ENCODE results near the gene TNP1. TPM values are rescaled to one million over a fixed set of nuclear protein-coding genes. Genes with fewer than 3 reads are reported as not detected.

Gene TNP1
- total and polyA plus RNA-seq, 2 experiments from 2014 or later = not detected

DNA sequence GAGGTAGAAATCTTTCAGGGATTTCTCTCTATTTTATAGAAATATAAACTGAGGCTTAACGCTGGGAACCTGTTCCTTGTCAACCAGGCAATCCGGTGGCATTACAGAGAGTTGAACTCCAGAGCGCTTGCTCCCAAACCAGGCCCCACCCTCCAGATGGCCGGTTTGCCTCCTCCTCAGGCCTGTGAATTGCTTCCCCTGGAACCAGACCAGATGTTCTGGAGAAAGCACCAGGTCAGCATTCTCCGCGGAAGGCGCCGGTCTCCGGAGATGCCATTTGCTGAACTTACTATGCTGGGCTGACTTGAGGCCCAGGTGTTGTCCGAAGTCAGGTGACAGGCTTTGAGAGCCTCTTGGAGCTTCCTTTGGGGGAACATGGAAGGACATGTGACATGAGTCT lies 17.2 kb downstream of the TNP1 start:
- no peaks in the 10 kb centered on the region for H3K9me3 ChIP-seq (ENCODE audit: low read depth)
- no peaks in the 10 kb centered on the region for H3K27me3 ChIP-seq
- no peak for DNase-seq (ENCODE audit: low spot score)
- no peaks in the 10 kb centered on the region for H3K9me2 ChIP-seq (replicated peaks; ENCODE audit: insufficient read depth)
- H2AFZ ChIP-seq = no peak overlapping the region
- no peaks in the 10 kb centered on the region for H3K36me3 ChIP-seq (replicated peaks; ENCODE audit: insufficient read depth, low read depth)
- no peaks in the 10 kb centered on the region for H4K20me1 ChIP-seq (ENCODE audit: insufficient read depth, poor library complexity, severe bottlenecking)
- H3K4me1 ChIP-seq (ENCODE audit: insufficient read depth) = no peaks in the 10 kb centered on the region
- TF ChIP-seq CTCF (IDR thresholded peaks at IDR 0.05; ENCODE audit: poor library complexity) (no peak), EZH2phosphoT487 (IDR thresholded peaks at IDR 0.05; ENCODE audit: low read depth, severe bottlenecking, unreplicated experiment) (no peak), EZH2 (IDR thresholded peaks at IDR 0.05; ENCODE audit: borderline replicate concordance) (no peak)
- 61% methylated on average over 10 of the region's 10 CpGs for WGBS (ENCODE audit: low lambda C conversion rate, missing lambda C conversion rate)
- no peak overlapping the region for H3K4me2 ChIP-seq
- no peak overlapping the region for H3K4me3 ChIP-seq
- H3K79me2 ChIP-seq = no peaks in the 10 kb centered on the region
- H3K27ac ChIP-seq = no peak overlapping the region

- no peaks in the 10 kb centered on the region for H3K4me1 ChIP-seq (ENCODE audit: insufficient read depth)
Observed at GRCh38 chr2:216839688-216840087, 20.2 kb downstream of the TNP1 start.

GRCh38 chr2:216838151-216838550 lies 21.7 kb downstream of the TNP1 start:
- no peaks in the 10 kb centered on the region for H3K27me3 ChIP-seq
- no peak overlapping the region for H2AFZ ChIP-seq

More at GRCh38 chr2:216839688-216840087, 20.2 kb downstream of the TNP1 start:
- Histone ChIP-seq H3K4me3 (no peak overlapping the region), H3K27ac (no peak overlapping the region), H4K20me1 (ENCODE audit: insufficient read depth, poor library complexity, severe bottlenecking) (no peaks in the 10 kb centered on the region), H3K27me3 (no peaks in the 10 kb centered on the region), H3K36me3 (replicated peaks; ENCODE audit: insufficient read depth, low read depth) (no peaks in the 10 kb centered on the region), H2AFZ (no peak overlapping the region), H3K9me3 (ENCODE audit: low read depth) (no peaks in the 10 kb centered on the region), H3K79me2 (no peaks in the 10 kb centered on the region), H3K9me2 (replicated peaks; ENCODE audit: insufficient read depth) (no peaks in the 10 kb centered on the region), H3K4me2 (no peak overlapping the region)
- DNase-seq (ENCODE audit: low spot score) = no peak
- 83% methylated on average over 3 of the region's 3 CpGs for WGBS (ENCODE audit: low lambda C conversion rate, missing lambda C conversion rate)
- no peak for TF ChIP-seq EZH2 (IDR thresholded peaks at IDR 0.05; ENCODE audit: borderline replicate concordance)
- no peak for TF ChIP-seq CTCF (IDR thresholded peaks at IDR 0.05; ENCODE audit: poor library complexity)
- no peak for TF ChIP-seq EZH2phosphoT487 (IDR thresholded peaks at IDR 0.05; ENCODE audit: low read depth, severe bottlenecking, unreplicated experiment)

More at GRCh38 chr2:216838151-216838550, 21.7 kb downstream of the TNP1 start:
- Histone ChIP-seq H4K20me1 (ENCODE audit: insufficient read depth, poor library complexity, severe bottlenecking) (no peaks in the 10 kb centered on the region), H3K36me3 (replicated peaks; ENCODE audit: insufficient read depth, low read depth) (no peaks in the 10 kb centered on the region), H3K4me3 (no peak overlapping the region), H3K4me1 (ENCODE audit: insufficient read depth) (no peaks in the 10 kb centered on the region), H3K4me2 (no peak overlapping the region), H3K9me2 (replicated peaks; ENCODE audit: insufficient read depth) (no peaks in the 10 kb centered on the region), H3K79me2 (no peaks in the 10 kb centered on the region), H3K27ac (no peak overlapping the region), H3K9me3 (ENCODE audit: low read depth) (no peaks in the 10 kb centered on the region)
- 74% methylated on average over 5 of the region's 5 CpGs for WGBS (ENCODE audit: low lambda C conversion rate, missing lambda C conversion rate)
- no peak for DNase-seq (ENCODE audit: low spot score)
- TF ChIP-seq EZH2 (IDR thresholded peaks at IDR 0.05; ENCODE audit: borderline replicate concordance) (no peak), EZH2phosphoT487 (IDR thresholded peaks at IDR 0.05; ENCODE audit: low read depth, severe bottlenecking, unreplicated experiment) (no peak), CTCF (IDR thresholded peaks at IDR 0.05; ENCODE audit: poor library complexity) (no peak)

Data from hepatocyte (in vitro differentiated cells).